HFF-Myc (cell line): ENCODE data around the gene SMIM14.
"Not testable (repeated sequence)": the region's sequence is repeated elsewhere in the genome, so short reads cannot be mapped to it uniquely, and the experiment has no call there.

Source experiments
- DNase-seq: peaks from one replicate; pipeline ENCODE4 v3.0.0-alpha.2; 2011; ENCODE audit warnings: low read depth; ENCODE audit errors: extremely low read depth
- H3K4me3 ChIP-seq: replicated peaks from 2 replicates; pipeline ENCODE4 v1.5.1; 2011; ENCODE audit warnings: low read depth, mild to moderate bottlenecking, control low read depth, low read length
- TF ChIP-seq, protein P1 (sequence below): IDR thresholded peaks from 2 replicates; pipeline ENCODE4 v1.5.1; 2012; ENCODE audit warnings: mild to moderate bottlenecking, low read depth, low read length, control low read depth; ENCODE audit errors: missing control alignments

SMIM14 gene

DNA sequence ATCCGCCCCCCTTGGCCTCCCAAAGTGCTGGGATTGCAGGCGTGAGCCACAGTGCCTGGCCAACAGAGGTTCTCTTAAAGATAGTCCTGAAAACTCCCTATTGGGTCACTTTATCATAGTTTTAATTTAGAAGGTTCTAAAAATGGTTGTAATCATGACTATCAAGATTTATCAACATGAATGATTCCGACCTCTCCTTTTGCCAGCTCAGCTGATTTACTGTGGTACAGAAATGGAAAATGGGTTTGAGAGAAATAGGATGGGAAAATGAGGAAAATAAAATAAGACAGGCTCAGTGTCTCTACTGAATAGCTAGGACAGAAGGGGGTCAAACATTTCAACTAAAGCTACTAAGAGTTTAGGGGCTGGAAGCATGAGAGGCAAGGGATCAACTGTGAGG lies 83.2 kb downstream of the SMIM14 start:
- H3K4me3 ChIP-seq: no peak overlapping the region
- TF ChIP-seq, protein P1, sequence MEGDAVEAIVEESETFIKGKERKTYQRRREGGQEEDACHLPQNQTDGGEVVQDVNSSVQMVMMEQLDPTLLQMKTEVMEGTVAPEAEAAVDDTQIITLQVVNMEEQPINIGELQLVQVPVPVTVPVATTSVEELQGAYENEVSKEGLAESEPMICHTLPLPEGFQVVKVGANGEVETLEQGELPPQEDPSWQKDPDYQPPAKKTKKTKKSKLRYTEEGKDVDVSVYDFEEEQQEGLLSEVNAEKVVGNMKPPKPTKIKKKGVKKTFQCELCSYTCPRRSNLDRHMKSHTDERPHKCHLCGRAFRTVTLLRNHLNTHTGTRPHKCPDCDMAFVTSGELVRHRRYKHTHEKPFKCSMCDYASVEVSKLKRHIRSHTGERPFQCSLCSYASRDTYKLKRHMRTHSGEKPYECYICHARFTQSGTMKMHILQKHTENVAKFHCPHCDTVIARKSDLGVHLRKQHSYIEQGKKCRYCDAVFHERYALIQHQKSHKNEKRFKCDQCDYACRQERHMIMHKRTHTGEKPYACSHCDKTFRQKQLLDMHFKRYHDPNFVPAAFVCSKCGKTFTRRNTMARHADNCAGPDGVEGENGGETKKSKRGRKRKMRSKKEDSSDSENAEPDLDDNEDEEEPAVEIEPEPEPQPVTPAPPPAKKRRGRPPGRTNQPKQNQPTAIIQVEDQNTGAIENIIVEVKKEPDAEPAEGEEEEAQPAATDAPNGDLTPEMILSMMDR: no peak
- DNase-seq: no peak

DNA sequence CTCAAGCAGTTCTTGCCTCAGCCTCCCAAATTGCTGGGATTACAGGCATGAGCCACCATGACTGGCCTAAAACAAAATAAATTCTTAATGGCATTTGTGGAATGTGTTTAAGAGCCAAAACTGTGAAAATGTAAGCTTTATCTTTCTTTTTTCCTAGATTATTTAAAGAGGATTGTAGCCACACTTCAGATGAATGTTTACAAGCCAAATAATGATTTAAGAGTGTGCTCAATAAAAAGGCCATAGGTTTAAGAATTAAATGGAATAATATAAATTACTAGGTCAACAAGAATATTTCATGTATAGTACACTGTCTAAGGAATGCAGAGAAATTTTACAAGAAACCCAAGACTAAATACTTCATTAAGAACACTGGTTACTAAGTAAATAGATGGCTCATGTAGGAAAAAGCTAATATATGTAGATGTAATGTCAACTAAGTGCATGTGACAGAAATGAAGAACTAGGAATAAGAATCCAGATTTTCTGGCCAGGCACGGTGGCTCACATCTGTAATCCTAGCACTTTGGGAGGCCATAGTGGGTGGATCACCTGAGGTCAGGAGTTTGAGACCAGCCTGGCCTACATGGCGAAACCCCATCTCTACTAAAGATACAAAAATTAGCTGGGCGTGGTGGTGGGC lies 90.1 kb downstream of the SMIM14 start:
- H3K4me3 ChIP-seq: no peak overlapping the region
- DNase-seq: no peak
- TF ChIP-seq, protein P1: no peak

DNA sequence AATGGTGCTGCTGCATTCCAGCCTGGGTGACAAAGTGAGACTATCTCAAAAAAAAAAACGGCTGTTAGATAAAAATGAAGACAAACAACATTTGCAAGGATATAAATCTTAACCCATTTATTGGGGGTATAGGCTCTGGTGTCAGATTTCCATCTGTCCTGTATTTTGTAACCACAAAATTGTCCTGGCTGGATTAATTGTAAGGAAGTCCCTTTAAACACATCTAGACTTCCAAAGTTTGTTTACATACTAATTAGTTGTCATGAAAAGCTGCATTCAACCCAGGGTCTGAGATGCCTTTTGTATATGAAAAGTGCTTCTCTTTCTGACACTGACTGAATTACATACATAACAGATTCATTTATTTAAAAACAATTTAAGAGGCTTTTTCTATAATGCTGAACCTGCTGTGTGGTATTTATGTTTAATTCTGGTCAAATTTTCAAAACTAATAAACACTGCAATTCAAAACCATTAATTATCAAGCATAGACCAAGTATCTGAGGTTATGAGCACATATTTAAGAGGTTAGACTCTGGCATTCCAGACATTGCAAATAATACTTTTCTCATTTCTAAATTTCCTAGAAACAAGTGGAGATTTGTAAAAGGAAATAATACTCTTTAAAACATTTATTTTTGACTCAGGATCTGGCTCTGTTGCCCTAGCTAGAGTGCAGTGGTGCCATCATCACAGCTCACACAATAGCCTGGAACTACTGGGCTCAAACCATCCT lies 93.9 kb downstream of the SMIM14 start:
- TF ChIP-seq, protein P1: no peak
- no peak for DNase-seq
- no peak overlapping the region for H3K4me3 ChIP-seq

DNA sequence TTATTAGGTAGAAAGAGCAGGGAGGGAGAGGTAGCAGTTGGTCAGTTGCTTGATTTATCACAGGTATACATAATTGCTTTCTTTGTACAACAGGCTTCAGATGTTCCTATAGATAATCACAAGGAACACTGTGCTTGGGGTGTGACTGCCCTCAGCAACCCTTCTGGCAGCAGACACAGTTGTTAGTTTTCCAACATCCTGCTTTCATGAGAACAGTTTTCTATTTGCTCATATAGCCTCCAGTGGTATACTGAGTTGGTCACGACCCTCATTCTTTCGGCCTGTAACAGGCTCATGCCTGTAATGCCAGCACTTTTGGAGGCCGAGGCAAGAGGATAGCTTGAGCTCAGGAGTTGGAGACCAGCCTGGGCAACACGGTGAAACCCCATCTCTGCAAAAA lies 94.6 kb downstream of the SMIM14 start:
- DNase-seq, H3K4me3 ChIP-seq: not testable (repeated sequence)

DNA sequence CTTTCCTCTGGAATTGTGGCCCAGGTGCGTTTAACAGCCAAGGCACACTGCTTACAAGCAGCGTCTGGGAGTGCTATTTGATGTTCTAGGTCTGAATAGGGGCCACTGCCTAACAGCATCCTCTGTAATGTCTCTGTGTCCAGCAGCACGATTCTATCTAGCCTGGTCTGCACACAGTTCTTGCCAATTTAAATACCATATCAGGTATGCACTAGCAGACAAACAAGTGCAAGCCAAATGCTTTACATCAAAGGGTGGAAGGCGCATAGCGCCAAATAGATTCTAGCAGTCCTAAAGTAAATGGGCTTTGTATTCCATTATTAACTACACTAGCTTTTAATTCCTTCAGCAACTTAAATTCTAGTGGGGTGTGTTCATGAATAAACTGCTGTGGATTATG lies 95.6 kb downstream of the SMIM14 start:
- no peak overlapping the region for H3K4me3 ChIP-seq
- no peak for DNase-seq
- TF ChIP-seq, protein P1: no peak

DNA sequence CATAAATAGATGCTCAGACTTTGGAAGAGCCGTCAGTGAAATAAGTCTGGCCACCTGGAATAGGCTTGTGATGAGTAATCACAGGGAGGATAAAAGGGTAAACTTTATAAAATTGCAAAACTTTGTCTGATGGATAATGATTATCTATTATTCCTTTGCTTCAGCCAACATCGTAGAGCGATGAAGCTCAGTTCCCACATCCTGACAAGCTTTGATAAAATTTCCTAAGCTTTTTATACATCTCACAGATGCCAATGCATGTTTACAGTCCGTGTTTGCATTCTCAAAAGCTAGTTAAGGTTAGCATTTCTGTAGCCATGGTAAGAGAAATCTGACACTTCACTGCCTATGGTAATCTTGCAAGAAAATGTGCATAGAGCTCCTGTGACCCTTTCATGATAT lies 96.1 kb downstream of the SMIM14 start:
- H3K4me3 ChIP-seq: no peak overlapping the region
- TF ChIP-seq, protein P1: no peak
- no peak for DNase-seq

DNA sequence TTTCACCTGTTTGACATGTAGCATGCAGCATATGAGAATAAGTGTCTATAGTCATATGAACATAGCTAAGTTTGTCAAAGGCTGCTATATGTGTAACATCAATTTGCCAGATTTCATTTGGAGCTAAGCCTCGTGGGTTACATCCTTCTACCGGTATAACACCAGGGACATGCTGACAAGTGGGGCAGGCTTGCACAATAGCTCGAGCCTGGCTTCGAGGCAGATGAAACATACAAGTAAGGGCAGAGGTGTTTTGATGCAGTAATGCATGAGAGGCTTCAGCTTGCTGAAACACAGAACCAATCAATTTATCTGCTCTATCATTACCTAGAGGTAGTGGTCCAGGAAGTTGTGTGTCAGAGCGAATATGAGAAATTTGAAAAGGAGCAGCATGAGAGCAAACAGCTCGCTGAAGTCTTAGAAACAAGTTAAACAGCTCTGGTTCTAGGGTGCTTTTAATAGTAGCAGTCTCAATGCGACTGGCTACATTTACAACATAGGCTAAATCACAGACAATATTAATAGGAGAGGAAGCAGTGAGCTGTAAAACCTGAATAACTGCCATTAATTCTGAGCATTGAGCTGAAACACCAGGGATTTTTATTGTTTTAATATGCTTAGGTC lies 96.6 kb downstream of the SMIM14 start:
- DNase-seq: no peak
- H3K4me3 ChIP-seq: no peak overlapping the region
- TF ChIP-seq, protein P1: no peak
